ENCODE results near the gene LRRC3.

The LRRC3 gene

GRCh38 chr21:44424608-44425306, 30.6 kb upstream of the LRRC3 start:
- DNase-seq: no peak

GRCh38 chr21:44425307-44425894, 29.9 kb upstream of the LRRC3 start:
- no peak for DNase-seq

GRCh38 chr21:44425895-44426662, 29.2 kb upstream of the LRRC3 start:
- no peak for DNase-seq

- no peak for DNase-seq
These were observed 28.6 kb upstream of the LRRC3 start for GRCh38 chr21:44426663-44427191.

- no peak for DNase-seq
These were observed 27.8 kb upstream of the LRRC3 start for GRCh38 chr21:44427241-44428120.

- peak in 1 of 2 experiments; percentile 30 for DNase-seq
These were observed 26.9 kb upstream of the LRRC3 start for GRCh38 chr21:44428281-44428960.

GRCh38 chr21:44429894-44430293, 25.4 kb upstream of the LRRC3 start:
- no peak for DNase-seq

GRCh38 chr21:44431300-44431699, 24.0 kb upstream of the LRRC3 start:
- DNase-seq: no peak

- no peak for DNase-seq
These were observed 22.2 kb upstream of the LRRC3 start for GRCh38 chr21:44432841-44433790.

- no peak for DNase-seq
These were observed 21.3 kb upstream of the LRRC3 start for GRCh38 chr21:44433791-44434567.

- DNase-seq: no peak
These were observed 20.8 kb upstream of the LRRC3 start for GRCh38 chr21:44434568-44434925.

GRCh38 chr21:44434936-44435635, 20.2 kb upstream of the LRRC3 start:
- DNase-seq: no peak

GRCh38 chr21:44436111-44436611, 19.1 kb upstream of the LRRC3 start:
- no peak for DNase-seq

- DNase-seq: no peak
These were observed 18.4 kb upstream of the LRRC3 start for GRCh38 chr21:44436958-44437357.

- DNase-seq: no peak
These were observed 18.0 kb upstream of the LRRC3 start for GRCh38 chr21:44437371-44437695.

- DNase-seq: no peak
These were observed 17.4 kb upstream of the LRRC3 start for GRCh38 chr21:44437696-44438431.

- no peak for DNase-seq
These were observed 16.6 kb upstream of the LRRC3 start for GRCh38 chr21:44438531-44439210.

- DNase-seq: no peak
These were observed 16.1 kb upstream of the LRRC3 start for GRCh38 chr21:44439211-44439600.
